Measurements from ENCODE around the gene MDM2. TPM values are rescaled to one million over a fixed set of nuclear protein-coding genes. Genes with fewer than 3 reads are reported as not detected.

MDM2 gene
- total and polyA plus RNA-seq, 2 of the 13 experiments (the other 11 are each of a cell fraction or from before 2014, with no cell fraction given) = 29.3 to 314 TPM

- CTCF ChIA-PET (ENCODE audit: low intra/inter-chr PET ratio, low total read pairs) = no interaction called here
- TF ChIP-seq ZNF430 (CRISPR knock-in tag; IDR thresholded peaks at IDR 0.05) (no peak), ZNF720 (CRISPR knock-in tag; IDR thresholded peaks at IDR 0.05) (no peak), PCBP1 (IDR thresholded peaks at IDR 0.05; ENCODE audit: borderline replicate concordance, low read depth, low read length) (no peak), CEBPB (IDR thresholded peaks at IDR 0.05; ENCODE audit: borderline replicate concordance, low read depth, low read length) (no peak), DBP (CRISPR knock-in tag; IDR thresholded peaks at IDR 0.05; ENCODE audit: not compliant biosample characterization) (no peak), HNF4A (CRISPR knock-in tag; IDR thresholded peaks at IDR 0.05) (no peak), ZBTB20 (CRISPR knock-in tag; IDR thresholded peaks at IDR 0.05; ENCODE audit: borderline replicate concordance, low read depth) (no peak), ZNF225 (CRISPR knock-in tag; IDR thresholded peaks at IDR 0.05) (no peak), SOX13 (IDR thresholded peaks at IDR 0.05) (no peak), SOX13 (CRISPR knock-in tag; conservative IDR thresholded peaks at IDR 0.05 in 1 of 2, IDR thresholded peaks at IDR 0.05 in 1 of 2) (no peak), ZNF292 (CRISPR knock-in tag; IDR thresholded peaks at IDR 0.05; ENCODE audit: borderline replicate concordance, low read depth) (no peak), ZNF598 (CRISPR knock-in tag; IDR thresholded peaks at IDR 0.05; ENCODE audit: borderline replicate concordance) (no peak), HOXD1 (CRISPR knock-in tag; IDR thresholded peaks at IDR 0.05) (no peak), ZNF136 (CRISPR knock-in tag; IDR thresholded peaks at IDR 0.05; ENCODE audit: low read depth) (no peak), AGO2 (optimal IDR thresholded peaks at IDR 0.05; ENCODE audit: low read depth, low read length) (no peak)
- no peak overlapping the region for H3K9ac ChIP-seq (ENCODE audit: insufficient read depth, low read depth, low read length)
- WGBS (ENCODE audit: low lambda C conversion rate) = 21% methylated on average over 5 of the region's 5 CpGs
- H3K27ac ChIP-seq (ENCODE audit: extremely low read length, insufficient read depth, low read length) = no peak overlapping the region
- BruUV-seq (replicated peaks) = no TSS peak
- no peaks in the 10 kb centered on the region for H4K20me1 ChIP-seq (ENCODE audit: insufficient read depth, low read length)
- ATAC-seq (no peak), FAIRE-seq (no peak), DNase-seq (ENCODE audit: low spot score) (no peak)
- H3K4me3 ChIP-seq (replicated peaks in 1 of 3; ENCODE audit: insufficient read depth in 1 of 3, low read depth in 2 of 3, low read length in 3 of 3) = no peak overlapping the region
- peaks cover 8% of the 10 kb centered on the region; the same call in 1 of the 2 replicates for H3K9me3 ChIP-seq (ENCODE audit: low read length)
- H3K79me2 ChIP-seq (ENCODE audit: insufficient read depth, low read length) = no peaks in the 10 kb centered on the region
- no peak overlapping the region for H2AFZ ChIP-seq (ENCODE audit: low read length)
- H3K27me3 ChIP-seq (ENCODE audit: control insufficient read depth in 1 of 2, insufficient read depth in 2 of 2, low read length in 2 of 2) = no peaks in the 10 kb centered on the region
- intact Hi-C loops (cut with micrococcal nuclease; ENCODE audit: unreplicated experiment) (no loop called here), in situ Hi-C loops (cut with HindIII; ENCODE audit: extremely low pct_ligation_motif_present, low pct_unique_long_range_greater_than_20kb) (no loop called here)
- POLR2A ChIA-PET = no interaction called here
- H3K4me1 ChIP-seq (ENCODE audit: insufficient read depth, low read length) = no peaks in the 10 kb centered on the region
- no peak overlapping the region for H3K4me2 ChIP-seq (ENCODE audit: low read depth, low read length)
- no peaks in the 10 kb centered on the region for H3K36me3 ChIP-seq (replicated peaks in 1 of 2; ENCODE audit: control insufficient read depth in 1 of 2, insufficient read depth in 2 of 2, low read length in 2 of 2)
Observed at GRCh38 chr12:68880660-68881325, 72.8 kb downstream of the MDM2 start.

Measured in HepG2 (cell line).